GM10266 (cell line): ENCODE data around the gene TMSB10.

Experiments used
- DNase-seq: peaks from one replicate; pipeline ENCODE4 v3.0.0; 2012; ENCODE audit errors: extremely low spot score
- TF ChIP-seq, protein P1 (sequence below): IDR thresholded peaks from 2 replicates; pipeline ENCODE4 v1.5.1; 2012; ENCODE audit warnings: mild to moderate bottlenecking, low read depth; ENCODE audit not compliant: control insufficient read depth, insufficient read depth; ENCODE audit errors: missing control alignments

The TMSB10 gene

DNA sequence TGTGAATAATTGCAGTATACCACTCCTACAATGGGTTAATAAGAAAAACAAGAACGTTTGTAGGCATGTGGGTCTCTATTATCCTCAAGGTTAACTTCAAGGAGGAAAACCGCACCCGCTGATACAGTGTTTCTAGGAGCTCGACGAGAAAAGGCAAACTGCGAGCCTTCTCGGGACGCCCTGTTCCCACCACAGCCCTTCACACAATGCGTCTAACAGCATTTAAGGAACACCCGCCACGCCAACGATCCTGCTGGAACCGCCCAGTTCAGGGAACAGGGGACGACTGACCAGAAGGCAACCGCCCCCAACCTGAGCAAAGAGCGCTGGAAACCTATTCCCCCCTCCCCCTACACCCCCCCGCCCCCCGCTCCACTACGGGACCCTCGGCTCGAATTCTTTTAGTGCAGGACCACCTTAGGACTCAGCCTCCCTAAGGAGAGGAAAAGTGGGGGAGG lies 710 bp upstream of the TMSB10 start:
- TF ChIP-seq, protein P1, sequence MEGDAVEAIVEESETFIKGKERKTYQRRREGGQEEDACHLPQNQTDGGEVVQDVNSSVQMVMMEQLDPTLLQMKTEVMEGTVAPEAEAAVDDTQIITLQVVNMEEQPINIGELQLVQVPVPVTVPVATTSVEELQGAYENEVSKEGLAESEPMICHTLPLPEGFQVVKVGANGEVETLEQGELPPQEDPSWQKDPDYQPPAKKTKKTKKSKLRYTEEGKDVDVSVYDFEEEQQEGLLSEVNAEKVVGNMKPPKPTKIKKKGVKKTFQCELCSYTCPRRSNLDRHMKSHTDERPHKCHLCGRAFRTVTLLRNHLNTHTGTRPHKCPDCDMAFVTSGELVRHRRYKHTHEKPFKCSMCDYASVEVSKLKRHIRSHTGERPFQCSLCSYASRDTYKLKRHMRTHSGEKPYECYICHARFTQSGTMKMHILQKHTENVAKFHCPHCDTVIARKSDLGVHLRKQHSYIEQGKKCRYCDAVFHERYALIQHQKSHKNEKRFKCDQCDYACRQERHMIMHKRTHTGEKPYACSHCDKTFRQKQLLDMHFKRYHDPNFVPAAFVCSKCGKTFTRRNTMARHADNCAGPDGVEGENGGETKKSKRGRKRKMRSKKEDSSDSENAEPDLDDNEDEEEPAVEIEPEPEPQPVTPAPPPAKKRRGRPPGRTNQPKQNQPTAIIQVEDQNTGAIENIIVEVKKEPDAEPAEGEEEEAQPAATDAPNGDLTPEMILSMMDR: no peak
- no peak for DNase-seq

DNA sequence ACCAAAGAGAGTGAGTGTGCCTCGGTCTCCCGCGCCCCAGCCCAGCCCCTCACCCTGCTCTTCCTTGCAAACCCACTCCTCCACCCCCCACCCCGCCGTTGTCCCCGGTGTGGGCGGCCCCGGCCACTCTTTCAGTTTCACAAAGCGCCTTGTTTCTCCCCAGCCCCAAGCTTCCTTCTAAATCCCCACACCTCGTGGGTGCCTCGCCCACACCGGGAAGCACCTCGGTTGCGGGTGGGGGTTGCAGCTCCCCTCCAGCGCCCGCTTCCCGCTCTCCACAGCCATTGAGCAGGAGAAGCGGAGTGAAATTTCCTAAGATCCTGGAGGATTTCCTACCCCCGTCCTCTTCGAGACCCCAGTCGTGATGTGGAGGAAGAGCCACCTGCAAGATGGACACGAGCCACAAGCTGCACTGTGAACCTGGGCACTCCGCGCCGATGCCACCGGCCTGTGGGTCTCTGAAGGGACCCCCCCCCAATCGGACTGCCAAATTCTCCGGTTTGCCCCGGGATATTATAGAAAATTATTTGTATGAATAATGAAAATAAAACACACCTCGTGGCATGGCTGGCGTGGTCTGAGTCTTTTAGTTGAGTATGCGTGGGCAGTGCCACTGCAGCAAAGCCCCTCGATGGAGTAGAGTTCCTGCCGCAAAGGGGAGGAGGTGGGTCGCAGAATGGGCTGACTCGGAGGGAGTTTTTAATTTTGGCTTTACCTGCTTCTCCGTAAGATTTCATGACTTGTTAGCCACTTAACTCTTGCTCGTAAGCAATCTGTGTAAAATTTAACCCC lies 848 bp downstream of the TMSB10 start:
- DNase-seq: peak; percentile 73

DNA sequence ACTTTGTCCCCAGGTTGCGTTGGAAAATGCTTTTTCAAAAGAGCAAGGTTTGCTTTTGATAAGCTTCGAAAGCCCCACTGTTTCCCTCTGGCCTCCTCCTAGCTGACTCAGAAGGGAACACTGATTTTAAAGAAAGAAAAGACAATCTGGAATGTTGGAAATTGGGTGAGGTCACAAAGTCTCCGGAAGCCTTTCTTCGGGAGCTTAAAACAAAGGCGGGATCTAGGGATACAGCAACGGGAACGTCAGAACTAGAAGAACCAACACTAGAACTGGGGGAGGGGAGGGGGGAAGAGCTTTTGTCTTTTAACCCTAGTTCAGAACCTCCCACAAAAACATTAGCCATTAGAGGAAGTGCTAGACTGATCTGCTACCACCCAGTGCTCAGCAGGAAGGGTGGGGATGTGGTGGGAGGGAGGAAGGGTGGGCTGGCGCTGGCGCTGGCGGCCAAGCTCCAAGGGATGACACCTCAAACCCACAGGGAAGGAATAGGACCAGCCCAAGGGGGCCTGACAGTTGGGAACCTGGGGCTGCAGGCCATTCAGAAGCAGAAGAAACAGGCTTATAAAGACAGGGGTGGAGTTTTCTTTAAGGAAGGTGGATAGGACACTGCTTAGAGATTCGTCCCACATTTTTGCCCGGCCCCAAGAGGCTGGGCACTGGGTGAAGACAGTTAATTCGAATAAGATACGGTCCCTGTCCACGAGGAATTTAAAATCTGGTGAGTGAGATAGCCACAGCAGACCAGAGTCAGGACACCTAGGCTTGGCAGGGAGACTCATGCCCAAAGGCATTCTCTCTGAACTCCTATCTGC lies 1.7 kb downstream of the TMSB10 start:
- peak; percentile 79 for DNase-seq
- TF ChIP-seq, protein P1: no peak

More for the DNA sequence above, 848 bp downstream of the TMSB10 start:
- TF ChIP-seq, protein P1: no peak

DNA sequence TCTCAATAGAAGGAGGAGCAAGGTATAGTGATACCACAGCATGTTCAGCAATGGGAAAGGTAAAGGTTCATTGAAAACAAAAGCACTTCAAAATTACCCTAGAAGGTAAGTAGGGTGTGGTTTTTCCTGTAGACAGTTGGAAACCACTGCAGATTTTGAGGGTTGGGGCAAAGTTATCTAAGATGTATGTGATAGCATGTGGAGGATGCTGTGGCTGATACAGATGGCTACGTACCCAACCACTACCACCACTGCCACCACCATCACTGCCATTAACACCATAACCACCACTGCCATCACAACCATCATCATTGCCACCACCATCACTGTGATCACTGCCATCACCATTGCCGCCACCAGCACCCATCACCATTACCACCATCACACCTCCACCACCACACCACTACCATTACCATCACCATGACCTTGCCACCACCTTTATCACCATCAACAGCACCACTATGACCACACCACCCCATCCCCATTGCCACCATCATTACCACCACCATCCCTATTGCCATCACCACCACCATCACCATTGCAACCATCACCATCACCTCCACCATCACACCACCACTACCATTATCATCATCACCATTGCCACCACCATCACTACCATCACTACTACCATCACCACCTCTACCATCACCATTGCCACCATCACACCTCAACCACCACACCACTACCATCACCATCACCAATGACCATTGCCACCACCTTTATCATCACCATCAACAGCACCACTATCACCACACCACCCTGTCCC lies 3.7 kb downstream of the TMSB10 start:
- DNase-seq: no peak
- TF ChIP-seq, protein P1: no peak

DNA sequence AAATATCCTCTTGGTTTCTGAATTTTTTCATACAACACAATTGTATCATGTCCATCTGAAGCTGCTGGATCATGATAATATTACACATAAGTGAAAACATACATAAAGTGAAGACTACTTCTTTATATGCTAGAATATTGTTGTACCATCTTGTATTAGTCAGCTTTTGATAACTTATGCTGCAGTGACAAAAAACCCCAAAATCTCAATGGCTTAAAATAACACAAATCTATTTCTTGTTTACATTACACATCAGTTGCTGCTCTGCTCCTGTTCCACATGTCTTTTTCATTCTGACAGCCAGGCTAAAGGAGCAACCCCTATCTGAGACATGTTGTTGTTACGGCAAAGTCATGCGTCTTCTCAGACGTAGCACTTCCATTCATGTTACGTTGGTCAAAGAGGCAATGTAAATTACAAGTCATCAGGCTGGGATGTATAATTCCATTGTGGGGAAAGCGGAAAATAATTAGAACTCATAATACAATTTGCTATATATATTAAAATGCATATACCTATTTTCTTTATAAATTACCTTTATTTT lies 5.8 kb downstream of the TMSB10 start:
- DNase-seq: no peak
- TF ChIP-seq, protein P1: no peak

DNA sequence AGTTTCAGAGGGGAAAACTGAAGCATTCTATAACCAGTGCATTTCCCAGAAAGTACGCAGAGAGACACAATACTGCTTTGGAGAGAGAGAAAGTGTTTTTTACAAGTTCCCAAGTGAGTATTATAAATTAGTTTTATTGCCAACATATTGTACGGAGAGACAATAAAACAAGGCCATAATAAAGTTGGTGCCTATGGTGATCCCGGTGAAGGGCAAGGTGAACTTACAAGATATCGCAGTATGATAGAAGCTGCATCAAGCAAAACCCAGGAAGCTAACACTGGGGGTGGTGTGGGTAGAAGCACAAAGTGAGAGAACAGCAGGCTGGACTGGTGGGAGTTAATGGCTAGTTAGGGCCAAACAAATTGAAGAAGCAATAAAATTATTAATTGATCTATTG lies 7.5 kb downstream of the TMSB10 start:
- no peak for DNase-seq
- TF ChIP-seq, protein P1: no peak
